Measurements from ENCODE around the gene ANKRD9.

GRCh38 chr14:102481371-102481770, 28.2 kb downstream of the ANKRD9 start:
- TF ChIP-seq CTCF (IDR thresholded peaks at IDR 0.05; ENCODE audit: poor library complexity): no peak
- TF ChIP-seq EZH2phosphoT487 (IDR thresholded peaks at IDR 0.05; ENCODE audit: low read depth, severe bottlenecking, unreplicated experiment): no peak
- TF ChIP-seq EZH2 (IDR thresholded peaks at IDR 0.05; ENCODE audit: borderline replicate concordance): no peak

All from hepatocyte (in vitro differentiated cells).